NT2/D1 (cell line): Measurements from ENCODE around the gene GTPBP6.
"Not testable (repeated sequence)": the region's sequence is repeated elsewhere in the genome, so short reads cannot be mapped to it uniquely, and the experiment has no call there.

Source experiments
- DNase-seq: peaks from one replicate; pipeline ENCODE4 v3.0.0-alpha.2; 2011; ENCODE audit warnings: low read depth, low spot score
- H3K27me3 ChIP-seq: 2 replicates; pipeline ENCODE4 v1.6.0; 2011; ENCODE audit warnings: mild to moderate bottlenecking; ENCODE audit not compliant: insufficient read length, insufficient read depth
- H3K36me3 ChIP-seq: 2 replicates; pipeline ENCODE4 v1.6.1; 2011; ENCODE audit warnings: mild to moderate bottlenecking, low read length, mixed read lengths; ENCODE audit not compliant: insufficient read depth, insufficient read length
- H3K4me1 ChIP-seq: 2 replicates; pipeline ENCODE4 v1.5.1; 2011; ENCODE audit not compliant: insufficient read depth, insufficient read length
- H3K4me3 ChIP-seq: 2 replicates; pipeline ENCODE4 v1.5.1; 2011; ENCODE audit warnings: low read depth; ENCODE audit not compliant: insufficient read length
- H3K9ac ChIP-seq: 2 replicates; pipeline ENCODE4 v1.6.0; 2011; ENCODE audit warnings: low read depth; ENCODE audit not compliant: insufficient read length
- H3K9me3 ChIP-seq: 2 replicates; pipeline ENCODE4 v1.5.1; 2011; ENCODE audit warnings: mild to moderate bottlenecking, low read length; ENCODE audit not compliant: insufficient read depth
- SUZ12 ChIP-seq: IDR thresholded peaks from 2 replicates; pipeline ENCODE4 v1.6.1; 2011; ENCODE audit not compliant: insufficient read length, insufficient read depth; ENCODE audit errors: extremely low read depth
- YY1 ChIP-seq: IDR thresholded peaks from 2 replicates; pipeline ENCODE4 v1.6.1; 2011; ENCODE audit not compliant: insufficient read length, insufficient read depth
- ZNF274 ChIP-seq: IDR thresholded peaks from 2 replicates; pipeline ENCODE4 v1.6.1; 2011; ENCODE audit warnings: mild to moderate bottlenecking, low read depth, low read length

Gene GTPBP6

GRCh38 chrX:288561-288991 lies 30.0 kb downstream of the GTPBP6 start:
- no peak overlapping the region for H3K4me3 ChIP-seq
- no peak for DNase-seq
- H3K27me3 ChIP-seq = no peaks in the 10 kb centered on the region
- peaks cover 85% of the 10 kb centered on the region for H3K36me3 ChIP-seq
- TF ChIP-seq SUZ12 (no peak), ZNF274 (no peak), YY1 (no peak)
- H3K9ac ChIP-seq = no peak overlapping the region
- peaks cover 6% of the 10 kb centered on the region; the same call in 1 of the 2 replicates for H3K9me3 ChIP-seq
- H3K4me1 ChIP-seq = peaks cover 11% of the 10 kb centered on the region

DNA sequence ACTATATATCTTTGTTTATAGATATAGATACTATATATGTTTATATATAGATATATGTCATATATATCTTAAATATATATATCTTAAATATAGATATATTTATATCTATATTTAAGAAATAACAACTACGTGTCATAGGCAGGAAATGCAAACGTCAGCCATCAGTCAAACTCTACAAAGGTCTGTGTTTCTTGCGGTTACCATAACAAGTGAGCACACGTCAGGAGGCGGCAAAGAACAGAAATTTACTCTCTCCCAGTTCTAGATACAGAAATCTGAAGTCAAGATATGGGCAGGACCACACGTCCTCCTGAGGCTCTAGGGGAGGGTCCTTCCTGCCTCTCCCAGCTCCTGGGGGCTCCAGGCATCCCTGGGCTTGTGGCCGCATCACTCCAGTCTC lies 30.9 kb downstream of the GTPBP6 start:
- H3K9ac ChIP-seq = no peak overlapping the region
- peaks cover 76% of the 10 kb centered on the region for H3K36me3 ChIP-seq
- no peaks in the 10 kb centered on the region for H3K27me3 ChIP-seq
- H3K4me1 ChIP-seq = peaks cover 11% of the 10 kb centered on the region
- TF ChIP-seq YY1 (no peak), ZNF274 (no peak), SUZ12 (no peak)
- peaks cover 6% of the 10 kb centered on the region; the same call in 1 of the 2 replicates for H3K9me3 ChIP-seq
- DNase-seq = no peak
- H3K4me3 ChIP-seq = no peak overlapping the region

DNA sequence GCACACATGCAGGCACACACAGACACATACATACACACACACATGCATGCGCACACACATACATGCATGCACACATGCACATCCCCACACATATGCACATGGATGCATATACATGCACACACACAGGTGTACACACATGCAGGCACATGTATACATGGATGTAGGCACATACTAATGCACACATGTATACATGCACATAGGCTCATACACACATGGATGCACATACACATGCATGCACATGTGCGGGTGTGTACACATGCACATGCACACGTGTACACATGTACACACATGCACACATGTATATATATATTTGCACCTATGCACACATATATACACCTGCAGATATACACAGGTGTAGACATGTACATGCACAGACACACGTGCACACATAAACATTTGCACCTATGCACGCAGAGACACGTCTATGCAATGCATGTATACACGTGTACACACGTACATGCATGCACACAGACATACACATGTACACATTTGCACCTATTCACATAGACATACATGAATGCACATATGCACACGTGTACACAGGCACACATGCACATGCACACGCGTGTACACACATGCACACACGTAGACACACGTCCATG lies 33.4 kb downstream of the GTPBP6 start:
- no peak overlapping the region for H3K4me3 ChIP-seq
- no peak for DNase-seq
- TF ChIP-seq SUZ12 = no peak
- no peak for TF ChIP-seq YY1
- no peak for TF ChIP-seq ZNF274
- H3K36me3 ChIP-seq = peaks cover 55% of the 10 kb centered on the region
- H3K27me3 ChIP-seq = no peaks in the 10 kb centered on the region
- peak overlapping the region; percentile 37 for H3K9ac ChIP-seq
- peaks cover 11% of the 10 kb centered on the region for H3K4me1 ChIP-seq
- peaks cover 6% of the 10 kb centered on the region; the same call in 1 of the 2 replicates for H3K9me3 ChIP-seq

GRCh38 chrX:283115-283845 lies 35.3 kb downstream of the GTPBP6 start:
- TF ChIP-seq SUZ12 (no peak), ZNF274 (no peak), YY1 (no peak)
- peak overlapping the region; percentile 70 for H3K9ac ChIP-seq

GRCh38 chrX:282000-282681 lies 36.5 kb downstream of the GTPBP6 start:
- not testable (repeated sequence) for H3K9me3 ChIP-seq, H3K4me1 ChIP-seq, H3K27me3 ChIP-seq, DNase-seq
- peaks cover 34% of the 10 kb centered on the region for H3K36me3 ChIP-seq
- peak overlapping the region; percentile 71 for H3K4me3 ChIP-seq
- peak overlapping the region; percentile 82 for H3K9ac ChIP-seq

More at GRCh38 chrX:283115-283845, 35.3 kb downstream of the GTPBP6 start:
- H3K9me3 ChIP-seq = peaks cover 6% of the 10 kb centered on the region; the same call in 1 of the 2 replicates
- DNase-seq = peak; percentile 95
- peak overlapping the region; percentile 33 for H3K4me3 ChIP-seq
- H3K36me3 ChIP-seq = peaks cover 42% of the 10 kb centered on the region
- H3K27me3 ChIP-seq = no peaks in the 10 kb centered on the region
- H3K4me1 ChIP-seq = peaks cover 10% of the 10 kb centered on the region

- no peak for TF ChIP-seq YY1
- TF ChIP-seq ZNF274 = no peak
- TF ChIP-seq SUZ12 = no peak
- H3K9ac ChIP-seq = peak within 1 kb of the TSS; percentile 82
- H3K4me1 ChIP-seq = peaks cover 12% of the 10 kb centered on the region
- H3K4me3 ChIP-seq = peak within 1 kb of the TSS; percentile 71
- H3K9me3 ChIP-seq = peaks cover 6% of the 10 kb centered on the region; the same call in 1 of the 2 replicates
- H3K27me3 ChIP-seq = peaks cover 7% of the 10 kb centered on the region
- peak; percentile 72 for DNase-seq
- H3K36me3 ChIP-seq = peaks cover 28% of the 10 kb centered on the region
Measured at GRCh38 chrX:281166-281999, 37.2 kb downstream of the GTPBP6 start, which contains the start of gene PLCXD1. Gene PLCXD1, plus strand, starts transcription at chrX:281381. Its CDS starts 2,807 bp downstream, at chrX:284188.

GRCh38 chrX:280722-281121 lies 37.9 kb downstream of the GTPBP6 start:
- H3K36me3 ChIP-seq = peaks cover 22% of the 10 kb centered on the region
- not testable (repeated sequence) for H3K4me3 ChIP-seq, H3K27me3 ChIP-seq, H3K9ac ChIP-seq, DNase-seq, H3K9me3 ChIP-seq
- peaks cover 12% of the 10 kb centered on the region for H3K4me1 ChIP-seq

GRCh38 chrX:279757-280604 lies 38.6 kb downstream of the GTPBP6 start:
- peak overlapping the region; percentile 24 for H3K4me3 ChIP-seq
- not testable (repeated sequence) for H3K9ac ChIP-seq, H3K4me1 ChIP-seq, H3K9me3 ChIP-seq, DNase-seq, H3K27me3 ChIP-seq
- peaks cover 14% of the 10 kb centered on the region for H3K36me3 ChIP-seq
